Choroid plexus epithelial cell (primary cell): ENCODE results near the gene SWT1.
"Not testable (repeated sequence)": the region's sequence is repeated elsewhere in the genome, so short reads cannot be mapped to it uniquely, and the experiment has no call there.

Experiments
- DNase-seq: peaks from one replicate; pipeline ENCODE4 v3.0.0-alpha.2; 2010; ENCODE audit warnings: low read depth
- H3K4me3 ChIP-seq: 2 replicates; pipeline ENCODE4 v1.5.1; 2011; ENCODE audit warnings: low read depth, mild to moderate bottlenecking, control low read depth, low read length, moderate library complexity
- CTCF ChIP-seq: conservative IDR thresholded peaks from 2 replicates; pipeline ENCODE4 v1.5.1; 2011; ENCODE audit warnings: low read depth, mild to moderate bottlenecking, control low read depth, inconsistent platforms, low read length, moderate library complexity

SWT1 gene

GRCh38 chr1:185245466-185245865 is 88.5 kb downstream of the SWT1 start:
- DNase-seq, result no peak
- H3K4me3 ChIP-seq, result no peak overlapping the region
- TF ChIP-seq CTCF, result no peak

- no peak for DNase-seq
- no peak for TF ChIP-seq CTCF
- no peak overlapping the region for H3K4me3 ChIP-seq
These were observed 92.6 kb downstream of the SWT1 start for GRCh38 chr1:185249563-185249962.

GRCh38 chr1:185250063-185250462 is 93.1 kb downstream of the SWT1 start:
- no peak for TF ChIP-seq CTCF
- no peak for DNase-seq
- no peak overlapping the region for H3K4me3 ChIP-seq

GRCh38 chr1:185251928-185252327 is 95.0 kb downstream of the SWT1 start:
- H3K4me3 ChIP-seq, DNase-seq: not testable (repeated sequence)

- H3K4me3 ChIP-seq, DNase-seq: not testable (repeated sequence)
These were observed 95.4 kb downstream of the SWT1 start for GRCh38 chr1:185252404-185252803.

- not testable (repeated sequence) for DNase-seq, H3K4me3 ChIP-seq
These were observed 98.6 kb downstream of the SWT1 start for GRCh38 chr1:185255595-185255994.

- H3K4me3 ChIP-seq, DNase-seq: not testable (repeated sequence)
These were observed 100.4 kb downstream of the SWT1 start for GRCh38 chr1:185257116-185257949.

GRCh38 chr1:185257950-185258208 is 100.9 kb downstream of the SWT1 start:
- TF ChIP-seq CTCF, result no peak
- no peak for DNase-seq
- no peak overlapping the region for H3K4me3 ChIP-seq

- DNase-seq, result no peak
- no peak for TF ChIP-seq CTCF
- no peak overlapping the region for H3K4me3 ChIP-seq
These were observed 101.7 kb downstream of the SWT1 start for GRCh38 chr1:185258676-185259075.
